Colonic mucosa (tissue), 4 donors: ENCODE results near the gene DOCK8. TPM values are rescaled to one million over a fixed set of nuclear protein-coding genes. Genes with fewer than 3 reads are reported as not detected.
"Not testable (repeated sequence)": the region's sequence is repeated elsewhere in the genome, so short reads cannot be mapped to it uniquely, and the experiment has no call there.

Source experiments
- DNase-seq: peaks from one replicate; pipeline ENCODE4 v3.0.0-alpha.2; 2020
- H3K27ac ChIP-seq: fragments of 200-600 bp; one replicate; pipeline ENCODE4 v1.8.0; 2021
- H3K27me3 ChIP-seq: fragments of 200-600 bp; one replicate; pipeline ENCODE4 v1.8.0; 2021
- H3K36me3 ChIP-seq: fragments of 200-600 bp; one replicate; pipeline ENCODE4 v1.8.0; 2021
- H3K4me1 ChIP-seq: fragments of 200-600 bp; one replicate; pipeline ENCODE4 v1.8.0; 2021; ENCODE audit warnings: mild to moderate bottlenecking
- H3K4me3 ChIP-seq: fragments of 200-600 bp; one replicate; pipeline ENCODE4 v1.8.0; 2021
- H3K9ac ChIP-seq, 2 donors: one replicate each; pipeline ENCODE4 v1.7.0; 2013; ENCODE audit warnings: control low read depth in 2 of 2, low read depth in 2 of 2, low read length in 2 of 2
- H3K9me3 ChIP-seq: fragments of 200-600 bp; one replicate; pipeline ENCODE4 v1.8.0; 2021
- CTCF ChIP-seq: fragments of 200-600 bp; IDR thresholded peaks from one replicate; pipeline ENCODE4 v1.8.0; 2022; ENCODE audit warnings: antibody characterized with exemption, mild to moderate bottlenecking
- intact Hi-C: fragments of 100-400 bp; cut with DNase I; formaldehyde crosslinking; loops from one replicate; pipeline ENCODE4 v1.14.1; 2022
- total RNA-seq, 2 donors: library from RNA; stranded (reverse); fragmentation: NEBNext Ultra II Directional in 1 of 2; extraction: Animal tissue kit (Norgen Biotek cat#: 25700) in 1 of 2; gene quantifications; one replicate each; pipeline ENCODE4 v1.2.1, GENCODE V29; 2021
- donor health status: healthy.
- donor health status: DM: no; HTN: no; CAD: no.
- donor health status: DM: no; HTN: no; CAD: no.

Gene DOCK8
- total RNA-seq, 2 donors from 2014 or later: 5.8 to 7.1 TPM

GRCh38 chr9:211036-211435, 3.6 kb upstream of the DOCK8 start:
- Histone ChIP-seq H3K27ac (no peak overlapping the region), H3K4me1 (no peaks in the 10 kb centered on the region), H3K9me3 (no peaks in the 10 kb centered on the region), H3K36me3 (no peaks in the 10 kb centered on the region), H3K4me3 (no peak overlapping the region), H3K9ac (no peak overlapping the region), H3K27me3 (no peaks in the 10 kb centered on the region)
- DNase-seq: no peak
- intact Hi-C loops: no loop called here
- TF ChIP-seq CTCF: no peak

- Histone ChIP-seq H3K36me3 (no peaks in the 10 kb centered on the region), H3K9ac (no peak overlapping the region), H3K27ac (no peak overlapping the region), H3K27me3 (no peaks in the 10 kb centered on the region), H3K4me3 (no peak overlapping the region), H3K9me3 (no peaks in the 10 kb centered on the region), H3K4me1 (no peaks in the 10 kb centered on the region)
- no peak for DNase-seq
- no peak for TF ChIP-seq CTCF
- intact Hi-C loops: no loop called here
Measured at GRCh38 chr9:211557-211956, 3.1 kb upstream of the DOCK8 start.

GRCh38 chr9:212297-212696, 2.4 kb upstream of the DOCK8 start:
- no peaks in the 10 kb centered on the region for H3K9me3 ChIP-seq
- H3K9ac ChIP-seq: no peak overlapping the region
- no peaks in the 10 kb centered on the region for H3K4me1 ChIP-seq
- DNase-seq: no peak
- no peaks in the 10 kb centered on the region for H3K36me3 ChIP-seq
- no peak for TF ChIP-seq CTCF
- H3K27ac ChIP-seq: no peak overlapping the region
- intact Hi-C loops: no loop called here
- H3K4me3 ChIP-seq: no peak overlapping the region
- no peaks in the 10 kb centered on the region for H3K27me3 ChIP-seq

GRCh38 chr9:213901-214300, 764 bp upstream of the DOCK8 start:
- H3K36me3 ChIP-seq, DNase-seq, intact Hi-C loops, H3K27me3 ChIP-seq, H3K9me3 ChIP-seq, H3K4me1 ChIP-seq, H3K9ac ChIP-seq: not testable (repeated sequence)
- Histone ChIP-seq H3K4me3 (peak overlapping the region; percentile 65), H3K27ac (peak overlapping the region; percentile 53)

- H3K27ac ChIP-seq: peak overlapping the region; percentile 53
- H3K36me3 ChIP-seq: no peaks in the 10 kb centered on the region
- no peak for TF ChIP-seq CTCF
- DNase-seq: no peak
- H3K9ac ChIP-seq: peak overlapping the region; percentile 13 to 81
- H3K9me3 ChIP-seq: no peaks in the 10 kb centered on the region
- no peaks in the 10 kb centered on the region for H3K4me1 ChIP-seq
- H3K27me3 ChIP-seq: no peaks in the 10 kb centered on the region
- intact Hi-C loops: no loop called here
- peak overlapping the region; percentile 65 for H3K4me3 ChIP-seq
Measured at GRCh38 chr9:214351-214647, 366 bp upstream of the DOCK8 start.

- TF ChIP-seq CTCF: no peak
- Histone ChIP-seq H3K27me3 (no peaks in the 10 kb centered on the region), H3K36me3 (no peaks in the 10 kb centered on the region), H3K9ac (peak overlapping the region; percentile 13 to 81), H3K4me1 (no peaks in the 10 kb centered on the region), H3K27ac (peak overlapping the region; percentile 53), H3K9me3 (no peaks in the 10 kb centered on the region), H3K4me3 (peak overlapping the region; percentile 65)
- intact Hi-C loops: no loop called here
- DNase-seq: no peak
Measured at GRCh38 chr9:215631-216155, 1.0 kb downstream of the DOCK8 start.
